A673 (cell line): ENCODE results near the gene DDHD1.
"Not testable (repeated sequence)": the region's sequence is repeated elsewhere in the genome, so short reads cannot be mapped to it uniquely, and the experiment has no call there.

Source experiments
- EZH2 ChIP-seq: fragments of 200-600 bp; sonication (generic); IDR thresholded peaks from 2 replicates; pipeline ENCODE4 v1.6.1; 2017; ENCODE audit warnings: borderline replicate concordance, low read depth, mild to moderate bottlenecking, mixed read lengths, antibody characterized with exemption, low read length; ENCODE audit not compliant: poor library complexity, severe bottlenecking
- TF ChIP-seq, protein P1 (sequence below): fragments of 300-800, 200-600 bp; sonication (generic); conservative IDR thresholded peaks from 2 replicates; pipeline ENCODE4 v1.5.1; 2017; ENCODE audit warnings: low read depth, mild to moderate bottlenecking, antibody characterized with exemption, low read length, moderate library complexity, mixed read lengths

DNA sequence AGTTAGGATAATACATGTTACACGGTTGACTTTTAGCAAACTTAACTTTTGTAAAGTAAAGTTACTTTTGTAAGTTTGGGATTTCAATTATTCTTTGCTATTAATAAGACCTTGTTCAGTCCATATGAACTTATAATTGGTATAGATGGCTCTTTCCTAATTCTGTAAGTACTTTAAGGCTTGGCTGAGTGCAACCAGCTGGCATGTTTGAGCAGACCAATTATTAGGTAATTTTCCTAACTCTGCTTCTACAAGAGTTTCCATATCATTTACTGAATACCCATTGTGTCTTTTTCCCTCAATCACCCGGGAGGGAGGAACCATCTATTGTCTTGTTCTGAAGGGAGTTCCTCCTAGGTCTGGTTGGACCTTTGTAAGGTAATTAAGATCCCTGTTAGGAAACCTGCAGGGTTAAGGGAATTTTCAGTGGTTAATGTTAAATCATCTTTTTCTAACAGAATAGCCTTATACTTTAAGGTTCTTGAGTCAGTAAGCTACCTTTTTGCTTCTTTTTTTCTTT is 26.4 kb upstream of the DDHD1 start:
- TF ChIP-seq, protein P1, sequence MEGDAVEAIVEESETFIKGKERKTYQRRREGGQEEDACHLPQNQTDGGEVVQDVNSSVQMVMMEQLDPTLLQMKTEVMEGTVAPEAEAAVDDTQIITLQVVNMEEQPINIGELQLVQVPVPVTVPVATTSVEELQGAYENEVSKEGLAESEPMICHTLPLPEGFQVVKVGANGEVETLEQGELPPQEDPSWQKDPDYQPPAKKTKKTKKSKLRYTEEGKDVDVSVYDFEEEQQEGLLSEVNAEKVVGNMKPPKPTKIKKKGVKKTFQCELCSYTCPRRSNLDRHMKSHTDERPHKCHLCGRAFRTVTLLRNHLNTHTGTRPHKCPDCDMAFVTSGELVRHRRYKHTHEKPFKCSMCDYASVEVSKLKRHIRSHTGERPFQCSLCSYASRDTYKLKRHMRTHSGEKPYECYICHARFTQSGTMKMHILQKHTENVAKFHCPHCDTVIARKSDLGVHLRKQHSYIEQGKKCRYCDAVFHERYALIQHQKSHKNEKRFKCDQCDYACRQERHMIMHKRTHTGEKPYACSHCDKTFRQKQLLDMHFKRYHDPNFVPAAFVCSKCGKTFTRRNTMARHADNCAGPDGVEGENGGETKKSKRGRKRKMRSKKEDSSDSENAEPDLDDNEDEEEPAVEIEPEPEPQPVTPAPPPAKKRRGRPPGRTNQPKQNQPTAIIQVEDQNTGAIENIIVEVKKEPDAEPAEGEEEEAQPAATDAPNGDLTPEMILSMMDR = not testable (repeated sequence)
- not testable (repeated sequence) for TF ChIP-seq EZH2
